ENCODE results near the gene GTF2I.

GRCh38 chr7:74625446-74625845 is 32.1 kb upstream of the GTF2I start:
- no peak for TF ChIP-seq CTCF (conservative IDR thresholded peaks at IDR 0.05)
- TF ChIP-seq ZFX (IDR thresholded peaks at IDR 0.05): no peak

Data from C4-2B (cell line).